HG02973 (cell line): ENCODE measurements around the gene PPA1.
"Not testable (repeated sequence)": the region's sequence is repeated elsewhere in the genome, so short reads cannot be mapped to it uniquely, and the experiment has no call there.

Experiments
- ATAC-seq: cut with Tn5 transposase; IDR thresholded peaks from one replicate; pipeline ENCODE4 v1.9.1; 2021; ENCODE audit warnings: moderate library complexity; ENCODE audit not compliant: unreplicated experiment

Gene PPA1

DNA sequence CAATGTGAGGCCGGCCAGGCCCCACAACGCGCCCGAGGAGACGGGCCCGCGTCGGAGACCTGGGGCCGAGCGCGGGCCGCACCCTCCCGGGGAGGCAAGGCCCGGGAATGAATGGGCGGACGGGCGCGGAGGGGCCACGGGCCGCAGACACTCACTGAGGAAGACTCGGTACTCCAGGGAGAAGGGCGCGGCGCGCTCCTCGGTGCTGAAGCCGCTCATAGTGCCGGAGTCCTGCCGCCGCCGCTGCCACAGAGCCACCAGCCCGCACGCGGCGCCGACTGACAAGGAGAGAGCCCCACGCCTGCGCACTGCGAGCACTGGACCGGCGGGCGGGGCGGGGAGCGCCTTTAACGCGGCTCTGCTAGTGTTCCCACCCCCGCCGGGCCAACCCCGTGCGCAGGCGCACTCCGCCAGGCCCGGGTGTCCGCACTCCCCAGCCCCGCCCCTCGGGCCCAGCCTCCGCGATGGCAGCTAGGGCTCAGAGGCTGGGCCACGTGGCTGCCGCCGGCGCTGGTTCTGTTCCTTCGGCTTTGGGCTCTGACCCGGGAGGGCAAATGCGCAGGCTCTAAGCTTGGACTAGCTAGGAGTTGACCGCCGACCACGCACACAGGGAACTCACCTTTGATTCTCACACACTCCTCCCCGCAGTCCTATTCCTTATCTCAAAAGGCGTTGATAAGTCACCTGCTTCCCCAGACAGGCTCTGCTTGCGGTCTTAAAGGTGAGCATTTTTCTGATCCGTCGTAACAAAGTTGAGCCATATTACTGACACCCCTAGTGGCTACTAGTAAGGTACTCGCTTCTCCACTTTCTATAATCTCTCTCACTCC lies at the start of gene PPA1:
Gene PPA1, minus strand, starts transcription at position 321 of the 830 bp plus-strand sequence. Its CDS starts 102 bp downstream, at position 219.
- peak; percentile 76 for ATAC-seq

DNA sequence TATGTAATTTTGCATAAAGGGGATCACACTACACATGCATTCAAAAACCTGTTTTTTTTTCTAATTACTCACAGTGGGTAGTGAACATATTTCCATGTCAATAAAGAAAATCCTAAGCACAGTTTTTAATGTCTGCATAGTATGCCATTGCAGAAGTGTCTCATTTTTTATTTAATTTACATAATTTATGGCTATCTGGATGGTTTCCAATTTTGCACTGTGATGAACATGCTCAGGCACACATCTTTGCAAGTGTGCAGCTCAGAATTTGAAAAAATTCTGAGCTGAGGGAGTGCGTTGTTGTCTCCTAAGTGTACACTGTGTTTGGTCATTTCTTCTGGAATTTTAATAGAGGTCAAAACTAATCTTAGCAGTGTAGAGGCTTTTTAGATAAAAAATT lies 48.4 kb upstream of the PPA1 start:
- ATAC-seq: no peak

DNA sequence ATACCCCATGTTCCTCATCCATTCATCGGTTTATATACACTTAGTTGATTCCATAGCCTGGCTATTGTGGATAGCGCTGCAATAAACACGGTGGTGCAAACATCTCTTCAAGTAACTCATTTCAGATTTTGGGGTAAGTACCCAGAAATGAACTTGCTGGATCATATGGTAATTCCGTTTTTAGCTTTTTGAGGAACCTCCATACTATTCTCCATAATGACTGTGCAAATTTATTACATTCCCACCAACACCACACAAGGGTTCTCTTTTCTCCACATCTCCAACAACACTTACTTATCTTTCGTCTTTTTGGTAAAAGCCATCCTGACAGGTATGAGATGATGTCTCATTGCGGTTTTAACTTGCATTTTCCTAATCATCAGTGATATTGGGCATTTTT lies 46.9 kb upstream of the PPA1 start:
- no peak for ATAC-seq

DNA sequence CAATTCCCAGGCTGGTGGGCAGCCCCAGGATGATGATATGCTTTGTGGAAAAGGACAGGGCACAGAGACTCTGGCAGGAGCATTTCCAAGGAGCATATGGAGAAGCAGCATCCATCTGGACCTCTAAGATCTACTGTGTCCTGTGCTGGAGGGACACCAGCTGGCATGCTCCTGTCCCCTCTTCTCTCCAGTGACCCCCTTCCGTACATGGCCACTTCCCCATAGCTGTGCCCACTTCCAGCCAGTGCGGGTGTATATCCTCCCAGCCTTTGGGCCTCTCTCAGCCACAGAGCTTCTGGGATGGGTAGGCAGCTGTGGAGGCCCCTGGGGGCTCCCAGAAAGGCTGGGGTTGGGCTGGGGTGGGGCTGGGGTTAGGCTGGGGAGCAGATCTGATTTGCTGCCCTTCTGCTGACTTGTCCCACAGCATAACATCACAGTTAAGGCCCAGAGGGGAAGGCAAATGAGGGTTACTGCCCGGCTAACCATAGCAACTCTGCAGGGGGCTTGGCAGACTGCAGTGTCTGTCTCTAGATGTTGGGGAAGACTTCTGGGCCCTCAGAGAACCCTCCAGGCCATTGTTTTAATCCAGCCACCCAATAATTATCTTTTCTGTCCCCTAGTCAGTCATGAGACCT lies 44.3 kb upstream of the PPA1 start:
- no peak for ATAC-seq

DNA sequence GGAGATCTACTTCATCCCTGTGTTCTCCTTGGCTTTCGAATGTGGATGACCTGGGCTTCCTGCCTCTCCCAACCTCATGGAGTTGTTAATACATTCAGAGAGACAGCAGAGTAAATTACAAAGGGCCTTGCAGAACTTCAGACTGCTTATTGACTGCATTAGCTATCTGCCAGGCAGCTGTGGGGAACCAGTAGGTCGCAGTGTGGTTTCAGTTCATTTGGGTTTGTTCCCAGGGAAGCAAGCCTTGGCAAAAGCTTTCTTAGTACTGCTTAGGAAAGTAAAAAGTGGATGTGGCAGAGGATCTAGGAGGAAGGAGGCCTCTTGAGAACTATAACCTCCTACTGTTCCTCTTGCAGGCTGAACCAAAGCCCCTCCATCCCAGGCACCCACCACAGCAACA lies 41.4 kb upstream of the PPA1 start:
- ATAC-seq: no peak

DNA sequence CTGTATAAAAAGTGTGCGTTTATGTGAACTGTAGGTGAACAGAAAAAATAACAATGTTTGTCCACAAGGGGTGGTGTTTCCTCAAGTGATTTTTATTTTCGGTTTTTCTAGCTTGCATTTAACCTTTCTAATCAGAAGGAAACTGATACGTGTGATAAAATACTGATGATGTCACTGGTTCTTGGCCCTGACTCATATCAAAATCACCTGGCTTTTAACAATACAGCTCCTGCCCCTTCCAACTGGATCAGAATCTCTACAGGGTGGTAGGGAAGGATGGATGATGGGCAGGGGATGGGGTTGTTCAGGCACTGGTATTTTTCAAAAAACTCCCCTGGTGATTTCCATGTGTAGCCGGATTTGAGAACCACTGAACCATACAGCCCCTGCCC lies 39.7 kb upstream of the PPA1 start:
- ATAC-seq: peak; percentile 63

DNA sequence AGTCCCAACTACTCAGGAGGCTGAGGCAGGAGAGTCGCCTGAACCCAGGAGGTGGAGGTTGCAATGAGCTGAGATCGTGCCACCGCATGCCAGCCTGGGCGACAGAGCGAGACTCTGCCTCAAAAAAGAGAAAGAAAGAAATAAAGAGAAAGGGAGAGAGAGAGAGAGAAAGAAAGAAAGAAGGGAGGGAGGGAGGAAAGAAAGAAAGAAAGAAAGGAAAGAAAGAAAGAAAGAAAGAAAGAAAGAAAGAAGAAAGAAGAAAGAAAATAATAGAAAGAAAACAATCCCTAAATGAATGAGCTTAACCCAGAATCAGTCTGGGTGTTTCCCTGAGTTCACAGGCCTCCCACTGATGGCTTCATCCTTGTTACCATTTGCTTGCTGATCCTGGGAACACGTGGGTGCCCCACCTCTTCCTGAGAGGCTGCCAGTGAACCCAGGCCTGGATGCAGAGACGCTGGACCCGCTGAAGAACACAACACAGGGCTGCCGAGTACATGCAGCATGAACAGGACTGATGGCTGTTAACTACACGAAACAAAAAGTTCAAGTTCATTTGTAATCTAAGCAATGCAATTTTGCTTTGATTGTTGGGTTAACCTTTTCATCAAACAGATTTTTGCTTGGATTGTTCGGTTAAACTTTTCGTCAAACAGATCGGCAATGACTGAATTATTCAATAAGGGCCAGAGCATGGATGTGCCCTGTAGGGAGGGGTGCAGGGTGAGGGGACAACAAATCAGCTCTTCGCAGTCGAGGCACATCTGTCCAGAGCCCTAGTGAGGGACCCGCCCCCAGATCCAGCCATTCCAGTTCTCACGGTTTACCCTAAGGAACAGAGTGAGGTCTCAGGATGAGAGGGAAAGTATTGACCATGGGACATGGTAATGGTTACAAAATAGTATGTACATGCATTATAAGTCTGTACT lies 39.0 kb upstream of the PPA1 start:
- ATAC-seq: no peak

DNA sequence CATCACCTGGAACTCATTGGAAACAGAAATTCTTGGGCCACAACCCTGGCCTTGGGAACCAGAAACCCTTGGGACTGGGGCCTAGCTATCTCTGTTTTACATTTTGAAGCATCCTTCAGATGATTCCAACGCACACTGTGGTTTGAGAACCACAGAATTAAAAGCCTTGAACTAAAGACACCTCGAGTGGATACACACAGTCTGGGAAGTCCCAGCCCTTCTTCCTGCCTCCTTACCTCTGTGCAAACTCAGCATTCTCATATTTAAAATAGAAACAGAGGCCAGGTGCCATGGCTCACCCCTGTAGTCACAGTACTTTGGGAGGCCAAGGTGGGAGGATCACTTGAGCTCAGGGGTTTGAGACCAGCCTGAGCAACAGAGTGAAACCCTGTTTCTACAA lies 37.7 kb upstream of the PPA1 start:
- ATAC-seq: no peak

DNA sequence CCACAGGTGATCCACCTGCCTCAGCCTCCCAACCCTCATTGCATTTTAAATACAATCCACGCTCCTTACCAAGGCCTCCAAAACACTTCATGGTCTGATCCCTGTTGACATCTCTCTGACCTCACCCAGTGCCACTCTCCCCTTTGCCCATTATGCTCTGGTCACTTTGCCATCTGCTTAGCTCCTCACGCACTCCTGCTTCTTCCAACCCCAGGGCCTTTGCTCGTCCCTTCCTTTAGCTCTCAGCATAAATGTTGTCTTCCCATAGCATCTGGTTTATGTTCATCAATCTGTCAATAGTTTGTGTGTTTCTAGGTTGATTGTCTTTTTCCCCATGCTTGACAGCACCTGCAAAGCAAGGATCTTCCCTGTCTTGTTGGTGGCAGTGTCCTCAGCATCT lies 36.5 kb upstream of the PPA1 start:
- ATAC-seq: no peak

DNA sequence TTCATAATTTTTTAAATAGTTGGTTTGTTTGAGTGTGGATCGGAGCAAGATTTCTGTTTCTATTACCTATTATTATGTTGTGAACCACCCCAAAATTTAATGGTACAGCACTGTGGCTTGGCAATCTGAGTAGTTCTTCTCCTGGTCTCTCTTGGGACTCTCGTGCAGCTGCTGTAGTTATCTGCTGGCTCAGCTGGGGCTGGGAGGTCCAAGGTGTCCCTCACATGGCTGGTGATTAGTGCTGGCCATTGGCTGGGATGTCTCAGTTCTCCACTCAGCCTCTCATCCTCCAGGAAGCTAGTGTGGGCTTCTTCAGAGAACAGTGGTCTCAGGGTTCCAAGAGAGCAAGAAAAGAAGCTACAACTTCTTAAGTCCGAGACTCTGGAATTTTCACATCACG lies 35.1 kb upstream of the PPA1 start:
- ATAC-seq: no peak

DNA sequence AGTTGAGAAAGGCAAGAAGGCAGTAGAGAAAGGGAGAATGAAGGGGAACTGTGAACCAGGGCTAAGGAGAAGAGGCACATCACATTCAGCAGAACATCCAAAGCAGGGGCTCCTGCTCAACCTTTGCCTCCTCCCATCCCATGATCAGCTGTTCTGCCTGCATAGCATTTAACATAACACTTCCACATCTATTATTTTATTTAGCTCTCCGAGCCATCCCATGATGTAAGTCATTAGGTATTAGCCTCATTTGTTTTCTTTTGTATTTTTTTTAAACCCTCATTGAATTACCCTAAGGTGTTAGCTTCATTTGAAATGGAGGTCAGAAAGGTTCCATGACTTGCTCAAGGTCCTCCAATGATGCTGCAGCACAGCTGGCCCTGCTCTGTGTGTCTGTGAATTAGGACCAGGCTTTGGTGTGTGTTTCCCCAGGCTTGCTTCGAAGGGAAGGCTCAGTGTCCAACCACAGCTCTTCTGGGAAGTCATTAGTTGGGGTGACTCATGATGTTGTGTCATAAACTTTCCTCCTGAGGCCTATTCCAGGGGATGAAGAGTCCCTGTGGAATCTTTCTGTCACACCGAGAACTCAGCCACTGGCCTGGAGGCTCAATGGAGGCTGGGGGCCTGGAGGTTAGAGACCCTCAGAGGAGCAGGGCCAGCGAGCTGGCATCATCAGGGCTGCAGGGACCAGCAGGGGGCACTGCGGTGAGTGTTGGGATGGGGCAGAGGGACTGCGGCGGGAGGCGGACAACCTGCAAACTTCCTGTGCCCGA lies 34.1 kb upstream of the PPA1 start:
- no peak for ATAC-seq

DNA sequence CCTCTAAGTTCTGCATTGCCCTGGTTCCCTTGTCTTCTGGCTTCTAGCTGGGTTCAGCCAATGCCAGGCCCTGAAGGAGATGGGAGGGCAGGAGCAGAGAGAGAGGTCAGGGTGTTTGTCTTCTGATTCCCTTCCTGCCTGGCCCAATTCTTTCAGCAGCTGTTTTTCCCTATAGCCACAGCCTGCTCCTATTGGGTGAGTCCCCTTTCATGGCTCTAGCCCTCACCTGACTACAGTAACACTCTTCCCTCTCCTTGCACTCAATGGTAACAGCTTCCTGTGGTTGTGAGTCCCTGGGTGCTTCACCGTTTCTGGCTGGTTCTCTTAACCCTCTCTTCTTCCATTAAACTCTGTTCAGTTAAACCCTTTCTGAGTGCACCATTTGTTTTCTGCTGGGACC lies 33.5 kb upstream of the PPA1 start:
- no peak for ATAC-seq

DNA sequence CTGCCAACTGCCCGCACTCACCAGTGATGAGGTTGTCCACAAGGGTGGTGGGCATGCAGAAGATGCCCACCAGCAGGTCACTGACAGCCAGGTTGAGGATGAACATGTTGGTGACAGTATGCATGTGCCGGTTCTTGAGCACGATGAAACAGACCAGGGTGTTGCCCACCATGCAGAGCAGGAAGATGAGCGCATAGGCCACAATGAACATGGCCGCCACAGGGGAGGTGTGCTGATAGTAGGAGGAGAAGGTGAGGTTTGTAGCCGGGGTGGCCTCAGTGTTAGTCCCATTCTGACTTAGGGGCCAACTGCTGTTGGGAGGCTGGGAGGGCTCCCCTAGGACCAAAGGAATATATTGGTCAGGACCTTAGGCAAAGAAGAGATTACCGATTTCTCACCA lies 32.8 kb upstream of the PPA1 start:
- ATAC-seq: no peak

DNA sequence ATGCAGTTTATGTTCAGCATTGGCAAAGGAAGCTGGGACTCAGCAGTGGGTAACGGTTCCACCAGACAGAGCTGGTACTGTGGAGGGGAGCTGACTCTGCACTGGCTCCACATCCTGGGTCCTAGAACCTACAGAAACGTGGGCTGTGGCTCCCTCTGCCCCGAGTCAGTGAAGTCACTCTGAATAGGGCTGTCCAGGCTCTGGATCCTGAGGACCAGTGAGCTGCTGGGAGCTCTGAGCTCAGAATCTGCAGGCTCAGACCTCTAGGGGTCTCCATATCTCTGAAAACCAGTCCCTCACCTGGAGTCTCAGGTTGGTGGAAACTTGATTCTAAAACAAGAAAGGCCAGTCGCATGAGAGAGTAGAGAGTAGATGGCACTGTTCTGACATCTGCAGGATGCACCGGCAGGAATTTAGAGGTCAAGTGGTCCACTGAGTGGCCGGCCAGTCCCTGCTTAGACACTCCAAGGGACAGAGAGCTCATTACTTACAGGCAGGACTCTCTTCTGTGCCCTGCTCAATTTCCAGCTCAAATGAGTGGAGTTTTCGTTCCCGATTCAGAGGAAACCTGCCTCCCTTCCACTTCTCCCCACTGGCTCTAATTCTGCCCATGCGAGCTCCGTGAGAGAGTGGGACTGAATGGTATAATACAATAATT lies 31.9 kb upstream of the PPA1 start:
- no peak for ATAC-seq

DNA sequence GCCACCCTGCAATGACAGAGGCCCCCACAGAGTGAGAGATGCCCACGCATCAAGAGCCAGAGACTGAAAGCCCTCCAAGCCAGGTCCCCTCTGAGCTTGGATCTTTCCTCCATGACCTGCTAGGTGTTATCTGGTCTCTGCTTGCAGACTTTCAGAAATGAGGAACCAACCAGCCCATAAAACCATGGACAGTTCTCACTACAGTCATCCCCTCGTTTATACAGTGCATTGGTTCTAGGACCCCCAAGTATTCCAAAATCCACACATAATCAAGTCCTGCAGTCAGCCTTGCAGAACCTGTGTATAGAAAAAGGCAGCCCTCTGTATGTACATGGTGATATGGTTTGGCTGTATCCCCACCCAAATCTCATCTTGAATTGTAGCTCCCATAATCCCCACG lies 27.5 kb upstream of the PPA1 start:
- ATAC-seq: no peak

DNA sequence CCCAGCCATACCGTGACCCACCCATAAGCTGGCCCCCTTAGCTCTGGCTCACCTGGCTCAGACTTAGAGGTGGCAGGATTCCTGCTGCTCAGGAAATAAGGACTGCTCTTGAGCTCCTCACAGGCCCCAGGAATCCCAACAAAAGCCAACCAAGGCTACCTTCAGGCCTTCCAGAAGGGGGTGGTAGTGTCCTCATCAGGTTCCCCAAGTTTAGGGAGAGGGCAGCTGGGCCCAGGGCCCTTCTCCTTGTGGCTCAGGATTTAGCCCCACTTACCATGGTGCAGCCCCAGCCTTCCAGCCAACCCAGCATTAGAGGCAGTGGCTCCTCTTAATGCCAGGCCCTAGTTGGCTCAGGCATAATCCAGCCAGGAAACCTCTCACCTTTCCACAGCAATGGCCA lies 27.0 kb upstream of the PPA1 start:
- ATAC-seq: no peak

DNA sequence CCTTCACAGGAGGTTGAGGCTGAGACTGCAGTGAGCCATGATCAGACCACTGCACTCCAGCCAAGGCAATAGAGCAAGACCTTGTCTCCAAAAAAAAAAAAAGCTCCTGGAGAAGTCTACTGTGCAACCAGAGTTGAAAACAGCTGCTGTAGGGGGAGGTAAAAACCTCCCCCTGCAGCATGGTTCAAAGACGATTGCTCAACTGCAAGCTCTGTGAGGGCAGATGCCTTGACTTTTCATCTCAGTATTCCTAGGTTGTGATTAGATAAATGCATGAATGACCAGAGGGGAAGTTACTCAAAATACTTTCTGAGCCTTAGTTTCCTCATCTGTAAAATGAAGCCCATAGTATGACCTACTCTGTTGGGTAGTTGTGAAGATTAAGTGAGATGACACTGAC lies 25.0 kb upstream of the PPA1 start:
- ATAC-seq: no peak

DNA sequence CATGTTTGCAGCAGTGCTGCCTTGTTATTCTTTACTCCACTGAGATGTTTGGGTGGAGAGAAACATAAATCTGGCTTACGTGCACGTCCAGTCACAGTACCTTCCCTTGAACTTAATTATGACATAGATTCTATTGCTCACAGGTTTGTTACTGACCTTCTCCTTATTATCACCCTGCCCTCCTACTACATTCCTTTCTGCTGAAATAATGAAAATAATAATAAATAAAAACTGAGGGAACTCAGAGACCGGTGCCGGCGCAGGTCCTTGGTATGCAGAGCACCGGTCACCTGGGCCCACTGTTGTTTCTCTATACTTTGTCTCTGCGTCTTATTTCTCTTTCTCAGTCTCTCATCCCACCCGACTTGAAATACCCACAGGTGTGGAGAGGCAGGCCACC lies 24.6 kb upstream of the PPA1 start:
- ATAC-seq: not testable (repeated sequence)

DNA sequence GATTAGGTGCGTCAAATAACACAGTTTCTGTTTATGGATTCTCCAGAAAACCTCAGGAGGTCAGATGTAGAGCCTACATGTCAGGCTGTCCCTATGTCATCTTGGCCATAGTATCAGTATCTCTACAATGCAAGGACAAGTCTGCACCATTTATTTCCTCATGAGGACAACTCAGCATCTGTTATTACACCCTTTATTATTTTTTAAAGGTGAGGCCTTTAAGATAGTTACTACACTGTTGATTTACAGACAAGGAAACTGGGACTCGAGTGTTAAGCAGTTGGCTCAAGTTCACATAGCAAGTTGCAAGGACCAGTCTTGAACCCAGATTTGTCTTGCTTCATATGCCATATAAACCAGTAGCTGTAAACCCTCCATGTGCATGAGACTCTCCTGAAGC lies 23.2 kb upstream of the PPA1 start:
- no peak for ATAC-seq
